DOHH2 (cell line): ENCODE measurements around the gene NBEAL1.

ENCODE experiments used
- EZH2phosphoT487 ChIP-seq: fragments of 200-600 bp; sonication (generic); IDR thresholded peaks from 2 replicates; pipeline ENCODE4 v1.6.1; 2017; ENCODE audit warnings: borderline replicate concordance, mild to moderate bottlenecking, antibody characterized with exemption, low read length, moderate library complexity, mixed read lengths
- TF ChIP-seq, protein P1 (sequence below): fragments of 200-600 bp; sonication (generic); IDR thresholded peaks from one replicate; pipeline ENCODE4 v1.5.1; 2014; ENCODE audit warnings: antibody characterized with exemption, mild to moderate bottlenecking, low read depth, low read length; ENCODE audit not compliant: poor library complexity, severe bottlenecking

- TF ChIP-seq, protein P1, sequence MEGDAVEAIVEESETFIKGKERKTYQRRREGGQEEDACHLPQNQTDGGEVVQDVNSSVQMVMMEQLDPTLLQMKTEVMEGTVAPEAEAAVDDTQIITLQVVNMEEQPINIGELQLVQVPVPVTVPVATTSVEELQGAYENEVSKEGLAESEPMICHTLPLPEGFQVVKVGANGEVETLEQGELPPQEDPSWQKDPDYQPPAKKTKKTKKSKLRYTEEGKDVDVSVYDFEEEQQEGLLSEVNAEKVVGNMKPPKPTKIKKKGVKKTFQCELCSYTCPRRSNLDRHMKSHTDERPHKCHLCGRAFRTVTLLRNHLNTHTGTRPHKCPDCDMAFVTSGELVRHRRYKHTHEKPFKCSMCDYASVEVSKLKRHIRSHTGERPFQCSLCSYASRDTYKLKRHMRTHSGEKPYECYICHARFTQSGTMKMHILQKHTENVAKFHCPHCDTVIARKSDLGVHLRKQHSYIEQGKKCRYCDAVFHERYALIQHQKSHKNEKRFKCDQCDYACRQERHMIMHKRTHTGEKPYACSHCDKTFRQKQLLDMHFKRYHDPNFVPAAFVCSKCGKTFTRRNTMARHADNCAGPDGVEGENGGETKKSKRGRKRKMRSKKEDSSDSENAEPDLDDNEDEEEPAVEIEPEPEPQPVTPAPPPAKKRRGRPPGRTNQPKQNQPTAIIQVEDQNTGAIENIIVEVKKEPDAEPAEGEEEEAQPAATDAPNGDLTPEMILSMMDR, result no peak
- no peak for TF ChIP-seq EZH2phosphoT487
These were observed 7.3 kb downstream of the NBEAL1 start for GRCh38 chr2:203021991-203022390.
